Measurements from ENCODE around the gene C11orf86. TPM values are rescaled to one million over a fixed set of nuclear protein-coding genes. Genes with fewer than 3 reads are reported as not detected.
A peak's percentile ranks its signal among the peaks of the same experiment; 100 is the strongest.

C11orf86 gene
- total RNA-seq, 1 experiment from 2014 or later, result 0.25 TPM

DNA sequence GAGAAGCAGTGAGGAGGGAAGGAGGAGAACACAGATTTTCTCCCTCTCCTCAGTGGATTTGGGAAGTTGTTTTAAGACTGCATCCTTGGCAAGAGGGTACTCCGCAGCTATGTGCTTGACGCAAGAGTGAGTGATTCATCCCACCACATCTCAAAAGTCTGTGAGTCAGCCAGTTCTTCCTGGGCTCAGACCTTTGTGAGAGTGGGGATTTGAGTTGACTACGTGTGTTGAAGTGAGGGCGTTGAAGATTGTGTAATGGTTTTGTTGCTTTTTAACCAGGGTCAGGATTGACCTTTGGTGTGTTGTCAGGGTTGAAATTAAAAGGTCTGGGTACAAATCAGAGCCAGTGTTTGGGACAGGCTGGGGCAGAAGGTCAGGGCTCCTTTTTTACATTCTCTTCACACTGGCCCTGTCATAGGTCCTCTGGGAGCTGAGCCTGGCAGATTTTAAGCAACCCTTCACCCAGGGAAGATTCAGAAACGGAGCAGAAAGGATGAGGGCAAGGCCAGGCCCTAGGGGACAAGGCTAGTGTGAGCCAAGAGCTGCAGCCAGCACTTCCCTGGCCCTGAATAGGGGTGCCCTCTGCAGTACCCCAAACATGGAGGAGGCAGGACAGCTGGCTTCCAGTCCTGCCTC lies 4.2 kb upstream of the C11orf86 start (continued):
- TF ChIP-seq POLR2AphosphoS5 (IDR thresholded peaks at IDR 0.05; ENCODE audit: low read depth, low read length) (peak; percentile 68), ZFX (IDR thresholded peaks at IDR 0.05) (no peak), MAX (IDR thresholded peaks at IDR 0.05) (peak; percentile 71), SRF (IDR thresholded peaks at IDR 0.05; ENCODE audit: low read depth) (no peak), CEBPB (IDR thresholded peaks at IDR 0.05; ENCODE audit: low read depth) (peak; percentile 99), SP1 (IDR thresholded peaks at IDR 0.05; ENCODE audit: low read depth) (peak; percentile 93), ATF3 (IDR thresholded peaks at IDR 0.05) (no peak; the same call in 1 of the 2 replicates), EZH2 (IDR thresholded peaks at IDR 0.05) (no peak), YY1 (IDR thresholded peaks at IDR 0.05; ENCODE audit: extremely low read depth, insufficient replicate concordance, low read depth, low read length) (peak; percentile 36)
- TF ChIP-seq, protein P1, sequence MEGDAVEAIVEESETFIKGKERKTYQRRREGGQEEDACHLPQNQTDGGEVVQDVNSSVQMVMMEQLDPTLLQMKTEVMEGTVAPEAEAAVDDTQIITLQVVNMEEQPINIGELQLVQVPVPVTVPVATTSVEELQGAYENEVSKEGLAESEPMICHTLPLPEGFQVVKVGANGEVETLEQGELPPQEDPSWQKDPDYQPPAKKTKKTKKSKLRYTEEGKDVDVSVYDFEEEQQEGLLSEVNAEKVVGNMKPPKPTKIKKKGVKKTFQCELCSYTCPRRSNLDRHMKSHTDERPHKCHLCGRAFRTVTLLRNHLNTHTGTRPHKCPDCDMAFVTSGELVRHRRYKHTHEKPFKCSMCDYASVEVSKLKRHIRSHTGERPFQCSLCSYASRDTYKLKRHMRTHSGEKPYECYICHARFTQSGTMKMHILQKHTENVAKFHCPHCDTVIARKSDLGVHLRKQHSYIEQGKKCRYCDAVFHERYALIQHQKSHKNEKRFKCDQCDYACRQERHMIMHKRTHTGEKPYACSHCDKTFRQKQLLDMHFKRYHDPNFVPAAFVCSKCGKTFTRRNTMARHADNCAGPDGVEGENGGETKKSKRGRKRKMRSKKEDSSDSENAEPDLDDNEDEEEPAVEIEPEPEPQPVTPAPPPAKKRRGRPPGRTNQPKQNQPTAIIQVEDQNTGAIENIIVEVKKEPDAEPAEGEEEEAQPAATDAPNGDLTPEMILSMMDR (IDR thresholded peaks at IDR 0.05 in 2 of 3, conservative IDR thresholded peaks at IDR 0.05 in 1 of 3; ENCODE audit: borderline replicate concordance in 1 of 3, insufficient read depth in 1 of 3, low read depth in 2 of 3, low read length in 2 of 3), result no peak

- Histone ChIP-seq H3K9me2 (ENCODE audit: insufficient read depth) (no peaks in the 10 kb centered on the region), H3K27ac (ENCODE audit: low read depth, low read length) (peak overlapping the region; percentile 55), H3K36me3 (ENCODE audit: control insufficient read depth in 1 of 2, insufficient read depth in 2 of 2, low read length in 2 of 2) (no peaks in the 10 kb centered on the region), H3K27me3 (ENCODE audit: insufficient read depth, low read length) (no peaks in the 10 kb centered on the region), H3K4me3 (replicated peaks in 1 of 2; ENCODE audit: low read depth in 1 of 2, low read length in 2 of 2) (no peak overlapping the region), H4K20me1 (ENCODE audit: insufficient read depth) (no peaks in the 10 kb centered on the region), H3K4me2 (ENCODE audit: low read length) (peak overlapping the region; percentile 58), H2AFZ (ENCODE audit: low read depth, low read length, poor library complexity, severe bottlenecking) (no peak overlapping the region), H3K9ac (ENCODE audit: low read length) (peak overlapping the region; percentile 33), H3K79me2 (ENCODE audit: insufficient read depth, low read length) (no peaks in the 10 kb centered on the region), H3K4me1 (ENCODE audit: control insufficient read depth in 1 of 2, insufficient read depth in 2 of 2, low read length in 2 of 2) (peaks cover 10 to 56% of the 10 kb centered on the region in 2 experiments), H3K9me3 (ENCODE audit: control insufficient read depth in 1 of 2, insufficient read depth in 1 of 2, low read depth in 1 of 2, low read length in 2 of 2) (no peaks in the 10 kb centered on the region)
- RAD21 ChIA-PET (ENCODE audit: low non-redundant PET in 1 of 2, low total read pairs in 2 of 2, uncharacterized antibody in 2 of 2, unreplicated experiment in 2 of 2), result no interaction called here
- CTCF ChIA-PET, result interaction anchor here (1.0 to 1.4 kb wide), 2 partner anchors 50 to 89 kb away, joined by 3 read pairs; no protein-coding TSS in a partner anchor
- DNase-seq (ENCODE audit: low read depth, low spot score) (no peak), ATAC-seq (no peak)
- intact Hi-C loops (cut with micrococcal nuclease), result loop anchor here (5.0 kb wide), 1 partner anchor 79 kb away; no protein-coding TSS in a partner anchor
- BruUV-seq (replicated peaks), result no TSS peak
- POLR2A ChIA-PET, result interaction anchor here (0.8 to 1.3 kb wide), 2 partner anchors 12 to 21 kb away, joined by 4 to 8 read pairs; no protein-coding TSS in a partner anchor
- no peak for TF ChIP-seq POLR2AphosphoS5 (IDR thresholded peaks at IDR 0.05; ENCODE audit: low read depth, low read length)
- TF ChIP-seq, protein P2, sequence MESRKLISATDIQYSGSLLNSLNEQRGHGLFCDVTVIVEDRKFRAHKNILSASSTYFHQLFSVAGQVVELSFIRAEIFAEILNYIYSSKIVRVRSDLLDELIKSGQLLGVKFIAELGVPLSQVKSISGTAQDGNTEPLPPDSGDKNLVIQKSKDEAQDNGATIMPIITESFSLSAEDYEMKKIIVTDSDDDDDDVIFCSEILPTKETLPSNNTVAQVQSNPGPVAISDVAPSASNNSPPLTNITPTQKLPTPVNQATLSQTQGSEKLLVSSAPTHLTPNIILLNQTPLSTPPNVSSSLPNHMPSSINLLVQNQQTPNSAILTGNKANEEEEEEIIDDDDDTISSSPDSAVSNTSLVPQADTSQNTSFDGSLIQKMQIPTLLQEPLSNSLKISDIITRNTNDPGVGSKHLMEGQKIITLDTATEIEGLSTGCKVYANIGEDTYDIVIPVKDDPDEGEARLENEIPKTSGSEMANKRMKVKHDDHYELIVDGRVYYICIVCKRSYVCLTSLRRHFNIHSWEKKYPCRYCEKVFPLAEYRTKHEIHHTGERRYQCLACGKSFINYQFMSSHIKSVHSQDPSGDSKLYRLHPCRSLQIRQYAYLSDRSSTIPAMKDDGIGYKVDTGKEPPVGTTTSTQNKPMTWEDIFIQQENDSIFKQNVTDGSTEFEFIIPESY (IDR thresholded peaks at IDR 0.05; ENCODE audit: extremely low read depth, insufficient replicate concordance, low read length), result no peak
- no peak for TF ChIP-seq ATF3 (IDR thresholded peaks at IDR 0.05)
- no peak for TF ChIP-seq SP1 (IDR thresholded peaks at IDR 0.05; ENCODE audit: low read depth)
- TF ChIP-seq, protein P1 (IDR thresholded peaks at IDR 0.05 in 2 of 3, conservative IDR thresholded peaks at IDR 0.05 in 1 of 3; ENCODE audit: borderline replicate concordance in 1 of 3, insufficient read depth in 1 of 3, low read depth in 2 of 3, low read length in 2 of 3), result no peak
- TF ChIP-seq TCF7L2 (IDR thresholded peaks at IDR 0.05; ENCODE audit: borderline replicate concordance, extremely low read depth, insufficient read depth, insufficient read length), result no peak
- TF ChIP-seq CEBPB (IDR thresholded peaks at IDR 0.05; ENCODE audit: low read depth), result no peak
- TF ChIP-seq MAX (IDR thresholded peaks at IDR 0.05), result no peak
- TF ChIP-seq ZFX (IDR thresholded peaks at IDR 0.05), result no peak
- no peak for TF ChIP-seq YY1 (IDR thresholded peaks at IDR 0.05; ENCODE audit: extremely low read depth, insufficient replicate concordance, low read depth, low read length)
- no peak for TF ChIP-seq SRF (IDR thresholded peaks at IDR 0.05; ENCODE audit: low read depth)
- no peak for TF ChIP-seq FOSL1 (IDR thresholded peaks at IDR 0.05; ENCODE audit: low read depth)
Measured at GRCh38 chr11:66971488-66971887, 3.6 kb upstream of the C11orf86 start.
